NCI-H2081 (cell line): ENCODE measurements around the gene CIAPIN1.

Experiments
- DNase-seq, 2 experiments: peaks; one replicate each; lab custom pipeline; 2025; lab: John Stamatoyannopoulos, UW

CIAPIN1 gene

DNA sequence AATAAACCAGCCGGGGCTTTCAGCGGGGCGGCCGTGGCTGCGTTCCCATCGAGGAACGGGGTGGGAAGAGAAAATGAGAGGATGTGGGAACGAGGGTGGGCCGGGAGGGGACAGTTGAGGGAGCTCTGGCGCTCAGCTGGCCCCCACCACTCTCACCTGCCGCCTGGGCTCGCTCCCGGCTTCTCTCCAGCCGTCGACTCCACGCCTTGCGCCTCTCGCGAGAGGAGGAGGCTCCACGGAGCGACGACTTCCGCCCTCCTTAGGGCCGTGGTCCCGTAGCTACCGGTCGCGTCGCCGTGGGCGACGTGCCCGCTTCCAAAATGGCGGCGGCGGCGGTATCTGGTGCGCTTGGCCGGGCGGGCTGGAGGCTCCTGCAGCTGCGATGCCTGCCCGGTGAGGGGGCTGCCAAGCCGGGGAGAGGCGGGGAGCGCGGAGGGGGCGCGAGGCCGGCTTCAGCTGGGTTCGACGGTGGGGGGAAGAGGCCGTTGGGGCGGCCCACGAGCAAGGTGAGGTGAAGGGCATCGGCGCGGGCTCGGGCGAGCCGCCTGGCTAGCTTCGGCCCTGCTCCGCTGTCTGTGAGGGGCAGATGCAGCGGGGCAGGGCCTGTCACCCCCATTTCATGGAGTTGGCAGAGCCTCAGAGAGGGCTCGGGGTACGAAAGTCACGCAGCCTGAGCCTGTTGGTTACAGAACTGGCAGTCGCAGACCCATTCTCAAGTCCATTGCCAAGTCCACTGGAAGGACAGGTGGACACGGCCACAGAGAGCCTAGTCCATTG, at the start of gene CIAPIN1, which contains the start of gene COQ9:
Gene CIAPIN1, minus strand, starts transcription at position 200 of the 777 bp plus-strand sequence. CDS start 6,457 bp downstream, outside the sequence.
Gene COQ9, plus strand, starts transcription at position 294 of the 777 bp plus-strand sequence. Its CDS starts 27 bp downstream, at position 321.
- peak; percentile 88 to 91 for DNase-seq

DNA sequence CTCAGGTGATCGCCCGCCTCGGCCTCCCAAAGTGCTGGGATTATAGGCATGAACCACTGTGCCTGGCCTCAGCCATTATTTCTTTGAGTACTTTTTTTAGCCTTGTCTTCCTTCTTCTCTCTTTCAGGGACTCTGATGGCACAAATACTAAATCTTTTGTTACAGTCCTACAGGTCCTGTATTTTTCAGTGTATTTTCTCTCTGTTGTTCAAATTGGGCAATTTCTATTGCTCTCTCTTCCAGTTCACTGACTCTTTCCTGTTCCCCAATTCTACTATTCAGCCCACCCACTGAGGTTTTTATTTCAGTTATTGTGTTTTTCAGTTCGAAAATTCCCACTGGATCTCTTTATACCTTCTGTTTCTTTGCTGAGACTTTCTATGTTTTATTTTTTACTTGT, 46.6 kb upstream of the CIAPIN1 start:
- DNase-seq, result no peak

DNA sequence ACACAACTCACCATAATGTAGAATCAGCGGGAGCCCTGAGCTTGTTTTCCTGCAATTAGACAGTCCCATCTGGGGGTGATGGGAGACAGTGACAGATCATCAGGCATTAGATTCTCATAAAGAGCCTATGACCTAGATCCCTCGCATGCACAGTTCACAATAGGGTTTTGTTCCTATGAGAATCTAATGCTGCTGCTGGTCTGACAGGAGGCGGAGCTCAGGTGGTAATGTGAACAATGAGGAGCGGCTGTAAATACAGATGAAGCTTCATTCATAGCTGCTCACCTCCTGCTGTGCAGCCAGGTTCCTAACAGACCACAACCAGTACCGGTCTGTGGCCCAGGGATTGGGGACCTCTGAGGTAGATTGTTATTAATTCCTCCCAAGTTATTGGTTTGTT, 42.0 kb upstream of the CIAPIN1 start:
- DNase-seq, result no peak

DNA sequence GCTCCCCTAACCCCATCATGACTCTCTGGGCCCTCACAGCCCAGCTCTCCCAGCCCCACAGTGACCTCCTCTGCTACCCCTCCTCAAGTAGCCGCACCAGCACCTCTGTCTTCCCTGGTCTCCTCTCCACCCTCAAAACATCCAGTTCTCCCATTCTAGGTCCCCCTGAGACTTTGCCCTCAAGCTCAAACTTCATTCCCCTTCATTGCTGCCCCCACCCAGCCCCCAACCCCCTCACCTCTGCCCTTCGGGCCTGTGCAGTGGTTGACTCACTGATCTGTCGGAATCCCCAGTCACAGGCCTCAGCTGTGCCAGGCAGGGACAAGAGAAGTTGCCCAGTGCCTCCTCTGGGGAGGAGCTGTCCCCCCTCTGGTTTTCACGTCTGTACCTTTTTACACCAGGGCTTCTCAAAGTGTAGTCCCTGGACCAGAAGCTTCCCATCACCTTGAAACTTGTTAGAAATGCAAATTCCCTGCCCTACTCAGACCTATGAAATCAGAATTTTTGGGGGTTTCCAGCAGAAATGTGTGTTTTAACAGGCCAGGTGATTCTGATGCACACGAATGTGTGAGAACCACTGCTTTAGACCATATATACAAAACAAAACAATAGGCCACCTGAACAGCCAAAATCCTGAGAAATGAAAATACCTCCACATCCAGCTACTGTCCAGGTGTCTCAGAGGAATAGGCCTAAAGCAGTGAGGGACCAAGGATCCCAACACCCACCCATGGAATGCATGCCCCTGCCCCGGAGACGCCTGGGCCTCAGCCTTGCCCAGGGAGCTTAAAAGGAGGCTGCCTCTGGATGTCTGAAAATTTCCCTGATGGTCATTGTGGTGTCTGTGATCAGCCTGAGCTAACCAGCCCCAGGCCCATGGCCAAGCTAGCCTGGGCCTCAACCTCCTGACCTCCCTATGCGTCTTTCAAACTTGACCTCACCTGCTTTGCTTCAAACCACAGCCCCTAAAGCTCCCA, 40.0 kb upstream of the CIAPIN1 start:
- no peak for DNase-seq

DNA sequence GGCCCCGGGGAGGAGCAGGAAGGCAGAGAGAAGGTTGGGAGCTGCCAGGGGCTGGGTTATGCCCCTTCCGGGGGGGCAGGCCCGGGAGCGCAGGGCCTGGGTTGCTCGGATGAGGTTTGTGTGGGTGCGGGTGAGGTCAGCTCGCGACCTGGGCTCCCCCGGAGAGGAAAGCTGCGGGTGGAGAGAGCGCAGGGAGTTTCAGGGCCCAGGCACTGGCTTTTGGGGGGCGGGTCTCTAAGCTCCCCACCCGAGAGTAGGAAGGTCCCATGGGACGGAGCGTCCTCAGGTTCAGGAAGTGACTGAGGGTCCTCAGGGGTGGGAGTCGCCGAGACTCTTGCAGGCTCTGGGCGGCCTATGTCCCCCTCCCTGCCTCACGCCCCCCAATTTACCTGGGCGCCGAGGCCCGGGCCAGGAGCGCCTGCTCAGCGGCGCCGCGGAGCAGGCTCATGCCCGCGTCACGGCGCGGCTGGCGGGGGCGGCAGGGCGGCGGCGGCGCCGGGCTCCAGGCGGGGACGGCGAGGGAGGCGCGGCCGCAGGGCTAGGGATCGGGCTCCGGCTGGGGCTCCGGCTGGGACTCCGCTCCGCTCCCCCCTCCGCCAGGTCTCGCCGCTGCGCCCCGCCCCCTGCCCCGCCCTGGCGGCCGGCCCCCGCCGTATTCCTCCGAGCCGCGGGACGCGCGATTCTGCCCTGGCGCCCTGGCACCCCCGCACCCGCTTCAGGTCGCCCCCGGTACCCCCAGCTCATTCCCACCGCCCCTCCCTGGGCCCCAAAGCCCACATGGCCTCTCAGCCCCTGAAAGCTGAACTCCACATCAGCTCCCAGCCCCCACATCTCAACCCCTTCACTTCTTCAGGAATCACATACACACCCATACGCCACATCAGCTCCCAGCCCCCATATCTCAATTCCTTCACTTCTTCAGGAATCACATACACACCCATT, 39.0 kb upstream of the CIAPIN1 start, which contains the start of gene DOK4:
Gene DOK4, minus strand, starts transcription at position 578 of the 942 bp plus-strand sequence. CDS start 6,986 bp downstream, outside the sequence.
- peak; percentile 37 to 63 for DNase-seq

DNA sequence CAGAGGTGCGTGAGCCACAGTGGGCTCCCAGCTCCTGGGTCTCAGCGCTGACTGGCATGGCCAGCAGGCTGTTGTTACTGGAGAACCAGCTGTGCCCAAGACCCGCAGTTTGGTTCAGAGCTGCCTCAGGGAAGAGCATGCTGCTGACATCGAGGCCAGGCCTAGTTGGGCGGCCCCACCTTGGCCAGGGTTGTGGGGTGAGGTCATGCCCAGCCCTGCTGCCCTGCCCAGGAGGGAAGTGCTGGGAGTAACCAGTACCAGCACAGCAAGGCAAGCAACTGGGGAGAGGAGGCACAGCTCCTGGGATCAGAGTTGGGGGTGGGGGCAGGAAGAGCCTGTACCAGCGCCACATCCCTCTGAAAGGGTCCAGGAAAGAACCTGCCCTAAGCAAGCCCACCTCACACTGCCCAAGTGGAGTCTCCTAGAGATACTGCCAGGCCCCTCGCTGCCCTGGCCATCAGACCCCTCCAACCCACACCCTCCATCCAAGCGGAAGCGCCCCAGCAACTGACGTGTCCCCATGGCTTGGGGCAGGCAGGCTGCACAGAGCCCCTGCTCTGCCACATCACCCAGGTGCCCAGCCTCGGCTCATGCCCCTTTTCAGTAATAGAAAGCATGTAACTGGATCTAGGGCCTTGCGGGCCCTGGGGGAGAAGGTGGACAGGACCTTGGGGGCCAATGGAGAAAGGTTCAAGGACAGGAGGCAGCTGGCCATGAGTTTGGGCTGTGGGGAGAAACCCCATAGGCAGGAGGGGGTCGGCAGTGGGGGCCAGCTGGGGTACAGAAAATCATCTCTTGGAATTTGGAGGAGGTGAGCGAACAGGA, 38.1 kb upstream of the CIAPIN1 start:
- no peak for DNase-seq

DNA sequence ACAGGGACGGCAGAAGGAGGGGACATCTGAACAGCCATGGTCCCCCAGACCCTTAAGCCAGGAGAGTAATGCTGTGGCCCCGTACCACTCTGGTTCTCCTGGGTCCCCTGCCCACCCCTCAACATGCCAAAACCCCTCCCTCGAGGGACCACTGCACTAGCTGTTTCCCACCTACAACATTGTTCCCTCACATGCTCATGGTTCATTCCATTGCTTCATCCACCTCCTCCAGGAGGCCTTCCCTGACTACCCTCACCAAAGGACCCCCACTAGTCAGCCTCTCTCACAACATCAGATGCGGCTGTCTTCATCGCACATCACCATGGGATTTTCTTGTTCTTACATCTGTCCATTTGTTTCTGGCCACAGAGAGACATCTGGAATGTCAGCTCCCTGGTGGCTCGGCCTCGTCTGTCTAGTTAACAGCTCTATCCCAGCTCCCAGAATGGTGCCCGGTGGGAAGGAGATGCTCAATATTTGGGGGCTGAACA, 37.4 kb upstream of the CIAPIN1 start:
- no peak for DNase-seq

DNA sequence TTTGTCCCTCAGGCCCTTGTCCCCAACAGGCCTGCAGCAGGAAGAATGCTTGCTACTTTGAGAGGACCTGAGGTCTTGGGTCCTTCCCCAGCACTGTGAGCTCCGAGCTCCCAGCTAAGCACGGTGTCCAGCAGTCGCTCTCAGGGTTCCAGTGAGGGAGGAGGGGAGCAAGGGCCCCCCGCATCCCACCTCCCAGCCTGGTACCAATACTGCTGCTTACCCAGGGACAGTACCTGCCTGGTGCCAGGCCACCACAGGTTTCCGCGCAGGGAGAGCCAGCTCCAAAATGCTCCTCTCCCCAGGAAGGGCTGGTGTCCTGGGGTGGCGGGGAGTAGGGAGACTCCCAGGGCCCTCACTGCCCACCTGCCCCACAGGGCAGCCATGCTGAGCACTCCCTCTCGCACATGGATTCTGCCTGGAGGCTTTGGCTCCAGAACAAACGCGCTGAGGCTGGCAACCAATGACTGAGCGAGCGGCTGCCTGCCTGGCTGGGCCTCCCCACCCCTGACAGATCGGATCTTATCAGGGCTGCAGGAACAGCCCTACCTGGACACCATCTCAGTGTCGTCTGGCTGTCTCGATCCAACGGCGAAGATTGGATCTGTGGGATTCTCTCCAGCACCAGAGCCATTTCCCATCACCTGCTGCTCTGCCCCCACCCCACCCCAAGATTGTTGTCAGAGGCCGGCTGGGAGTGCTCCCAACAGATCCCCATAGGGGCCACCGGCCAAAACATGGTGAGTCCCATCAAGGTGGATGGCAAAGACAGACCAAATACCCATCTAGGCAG, 36.7 kb upstream of the CIAPIN1 start:
- peak in 1 of 2 experiments; percentile 33 for DNase-seq

DNA sequence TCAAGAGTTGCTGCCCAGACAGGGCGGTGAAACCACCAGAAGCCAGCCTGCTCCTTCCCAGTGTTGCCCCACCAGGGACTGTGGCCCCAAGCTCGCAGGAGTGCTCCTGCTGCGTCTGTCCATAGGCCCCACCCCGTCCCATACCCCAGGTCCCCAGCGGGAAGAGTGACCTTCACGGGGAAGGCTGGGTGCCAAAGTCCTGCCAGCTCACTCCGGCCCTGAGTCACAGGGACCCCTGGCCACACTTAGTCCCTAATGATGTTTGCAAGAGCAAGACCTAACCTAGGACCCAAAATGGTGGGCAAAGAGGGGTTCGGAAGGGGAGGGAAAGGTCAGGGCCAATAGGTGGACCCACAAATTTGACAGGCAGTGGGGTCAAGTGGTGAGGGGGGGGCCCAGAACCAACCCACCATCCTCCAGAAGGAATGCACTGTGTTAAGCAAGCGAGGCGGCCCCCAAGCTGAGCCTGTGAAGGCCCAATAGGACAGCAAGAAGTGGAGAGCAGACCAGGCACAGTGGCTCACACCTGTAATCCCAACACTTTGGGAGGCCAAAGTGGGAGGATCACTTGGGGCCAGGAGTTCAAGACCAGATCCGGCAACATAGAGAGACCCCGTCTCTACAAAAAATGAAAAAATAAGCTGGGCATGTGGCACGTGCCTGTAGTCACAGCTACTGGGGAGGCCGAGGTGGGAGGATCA, 35.8 kb upstream of the CIAPIN1 start:
- no peak for DNase-seq

DNA sequence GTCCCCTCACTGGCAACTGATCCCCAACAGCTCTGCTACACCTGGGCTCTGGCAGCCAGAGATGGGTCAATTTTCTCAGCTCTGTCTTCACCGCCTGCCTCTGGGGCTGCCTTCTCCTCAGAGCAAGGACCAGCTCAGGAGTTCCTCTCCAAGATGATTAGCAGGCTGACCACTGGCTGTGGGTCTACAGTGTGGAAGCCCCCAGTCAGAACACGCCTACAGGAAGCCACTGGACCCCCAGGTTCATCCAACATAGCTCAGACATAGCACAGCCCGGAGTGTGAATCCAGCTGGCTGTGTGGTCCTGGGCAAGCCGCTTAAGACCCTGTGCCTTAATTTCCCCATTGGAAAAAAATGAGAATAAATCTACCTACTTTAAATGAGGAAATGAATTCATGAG, 34.2 kb upstream of the CIAPIN1 start:
- DNase-seq, result no peak

DNA sequence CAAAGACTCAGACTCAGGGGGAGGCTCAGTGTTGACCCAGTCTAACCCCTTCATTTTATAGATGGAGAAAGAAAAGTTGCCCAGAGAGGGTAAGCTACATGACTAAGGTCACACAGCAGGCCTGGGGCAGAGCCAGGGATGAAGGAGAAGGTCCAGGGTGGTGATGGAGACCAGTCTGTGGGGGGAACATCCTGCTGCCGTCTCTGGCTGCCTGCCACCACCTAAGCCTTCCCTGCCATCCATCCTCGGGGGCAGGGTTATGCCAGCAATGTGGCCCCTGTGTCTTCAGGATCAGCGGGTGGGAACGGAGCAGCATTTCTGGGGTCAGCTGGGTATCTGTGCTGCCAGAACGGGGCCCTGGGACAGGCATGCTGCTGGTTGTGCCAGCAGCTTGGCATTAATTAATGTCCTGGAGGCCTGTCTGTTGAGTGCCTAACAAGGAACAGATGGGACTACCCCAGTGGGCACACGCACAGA, 33.6 kb upstream of the CIAPIN1 start:
- DNase-seq, result no peak

DNA sequence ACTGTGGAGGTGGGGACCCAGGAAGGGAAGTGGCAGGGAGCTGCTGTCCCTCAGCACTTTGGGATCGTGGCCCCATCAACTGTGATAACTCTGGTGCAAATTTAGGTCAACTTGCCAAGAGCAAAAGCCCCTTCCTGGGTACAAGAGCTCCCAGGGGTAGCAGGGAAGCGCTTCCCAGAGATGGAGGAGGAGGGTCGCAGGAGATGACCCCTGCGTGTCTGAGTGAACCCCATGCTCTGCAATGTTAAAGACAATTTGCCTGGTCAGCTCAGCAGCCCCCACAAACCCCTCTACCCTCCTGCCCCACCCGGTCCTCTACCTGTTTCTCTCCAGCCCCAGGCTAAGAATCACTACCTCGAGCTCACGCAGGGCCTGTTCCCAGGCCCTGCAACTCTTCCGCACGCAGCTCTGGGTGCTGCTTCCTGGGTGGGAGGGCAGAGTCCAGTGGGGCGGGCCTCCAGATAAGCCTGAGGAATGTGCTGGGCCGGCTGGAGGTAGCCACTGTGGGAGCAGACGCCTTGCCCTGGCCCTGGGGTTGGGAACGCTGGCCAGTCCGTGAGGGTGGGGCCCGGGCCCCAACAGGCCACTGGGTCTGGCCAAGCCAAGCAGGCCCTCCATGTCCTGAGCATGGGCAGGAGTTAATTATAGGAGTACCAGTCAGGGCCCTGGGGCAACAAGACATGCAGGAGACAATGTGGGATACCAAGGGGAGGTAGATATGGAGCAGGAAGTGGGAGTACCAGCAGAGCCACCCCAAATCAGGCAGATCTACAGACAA, 33.0 kb upstream of the CIAPIN1 start:
- no peak for DNase-seq

DNA sequence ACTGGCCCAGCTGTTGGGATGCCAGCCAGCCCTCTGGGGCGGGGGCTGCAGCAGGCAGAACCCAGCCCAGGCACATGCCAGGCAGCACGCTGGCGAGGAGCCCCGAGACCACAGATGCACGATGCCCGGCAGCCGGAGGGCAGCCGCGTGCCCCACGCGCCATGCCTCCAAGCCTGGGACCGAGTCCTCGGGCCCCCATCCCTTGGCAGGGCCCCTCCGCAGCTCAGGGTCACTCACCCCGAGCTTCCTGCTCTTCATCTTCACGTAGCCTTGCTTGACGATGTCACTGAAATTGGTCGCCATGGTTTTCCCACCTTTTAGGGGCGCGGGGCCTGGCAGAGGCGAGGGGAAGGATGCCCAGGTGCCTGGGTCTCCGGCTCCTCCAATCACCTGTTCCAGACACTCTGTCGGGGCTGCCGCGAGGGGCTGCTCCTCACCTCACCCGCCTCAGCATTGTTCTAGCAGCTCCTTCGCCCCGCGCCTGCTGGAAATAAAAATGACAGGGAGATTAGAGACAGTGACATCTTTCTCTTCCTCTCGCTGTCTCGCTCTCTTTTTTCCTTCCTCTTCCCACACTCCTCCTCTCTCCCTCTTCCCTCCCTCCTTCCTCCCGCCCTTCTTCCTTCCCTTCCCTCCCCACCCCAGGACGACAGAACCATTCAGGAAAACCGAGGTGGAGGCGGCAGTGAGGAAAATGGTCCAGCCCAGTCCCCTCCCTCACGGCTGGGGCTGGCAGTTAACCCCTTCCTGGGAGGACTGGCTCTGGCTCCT, 32.2 kb upstream of the CIAPIN1 start:
- DNase-seq, result peak; percentile 46 to 69

DNA sequence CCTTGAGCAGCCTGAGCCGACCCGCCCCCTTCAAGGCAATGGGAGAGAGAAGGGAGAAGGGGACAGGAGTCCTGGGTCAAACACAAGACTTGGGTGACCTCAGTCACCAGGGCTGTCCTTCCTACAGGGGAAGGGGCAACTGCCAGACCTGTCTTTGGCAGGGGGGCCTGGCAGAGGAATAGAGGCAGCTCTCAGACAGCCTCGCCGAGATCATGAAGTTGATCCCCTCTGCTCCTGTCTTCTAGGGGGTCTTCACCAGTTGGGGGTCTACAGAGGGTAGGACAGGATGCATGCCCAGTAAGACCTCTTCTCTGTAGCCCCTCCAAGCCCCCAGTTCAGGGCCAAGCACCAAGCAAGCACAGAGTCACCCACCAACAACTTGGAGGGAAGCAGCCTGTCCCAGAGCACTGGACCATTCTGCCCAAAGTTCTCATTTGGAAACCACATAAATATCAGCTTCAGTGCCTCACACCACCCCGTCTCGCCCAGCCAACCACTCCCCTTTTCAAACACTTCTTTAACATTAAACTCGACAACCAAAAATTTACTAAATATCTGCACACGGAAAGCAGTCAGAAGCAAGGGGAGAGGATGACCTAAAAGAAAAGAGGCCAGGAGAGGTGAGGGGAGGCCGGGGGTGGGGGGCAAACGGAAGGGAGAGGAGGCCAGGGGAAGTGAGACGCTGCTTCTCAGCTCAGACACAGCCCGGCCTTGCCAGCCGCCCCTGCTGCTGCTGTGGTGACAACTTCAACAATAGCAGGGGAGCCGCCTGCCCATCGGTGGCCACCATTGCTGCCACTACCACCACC, 31.4 kb upstream of the CIAPIN1 start:
- DNase-seq, result no peak

DNA sequence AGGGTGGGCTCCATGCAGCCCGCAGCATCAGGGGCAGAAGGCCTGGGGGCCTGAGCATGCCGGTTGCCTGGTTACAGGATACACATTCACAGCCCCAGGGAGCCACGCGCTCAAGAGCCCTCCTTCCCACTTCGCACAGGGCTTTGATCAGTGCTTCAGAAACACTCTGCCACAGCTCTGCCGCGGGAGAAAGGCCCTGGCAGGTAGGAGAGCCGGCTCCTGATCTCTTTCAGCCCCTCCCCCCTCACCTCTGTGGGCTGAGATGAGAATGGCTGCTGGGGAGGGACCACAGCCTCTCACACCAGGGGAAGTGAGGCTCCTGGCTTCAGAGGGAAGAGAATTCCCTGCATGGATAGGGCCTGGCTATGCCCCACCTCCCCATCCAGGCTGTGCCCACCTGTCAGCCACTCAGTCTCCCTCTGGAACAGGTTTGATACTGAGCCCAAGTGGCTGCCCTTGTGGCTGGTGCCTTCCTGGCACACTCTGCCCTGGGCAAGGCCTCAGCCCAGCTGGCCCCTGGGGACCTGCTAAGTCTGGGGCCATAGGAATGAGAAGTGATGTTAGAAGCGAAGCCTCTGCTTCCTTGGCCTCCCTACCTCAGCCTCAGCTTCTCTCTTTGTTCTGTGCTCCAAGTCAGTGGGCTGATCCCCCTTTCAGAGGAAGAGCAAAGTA, 30.5 kb upstream of the CIAPIN1 start:
- DNase-seq, result no peak
